Glomerular visceral epithelial cell (primary cell): ENCODE results near the gene KCND3.

Experiments used
- DNase-seq: peaks from one replicate; pipeline ENCODE4 v3.0.0-alpha.2; 2016; ENCODE audit errors: extremely low spot score

Gene KCND3

GRCh38 chr1:111988743-111989453, 570 bp downstream of the KCND3 start:
- no peak for DNase-seq

- DNase-seq: no peak
These were observed 1.1 kb downstream of the KCND3 start for GRCh38 chr1:111988377-111988742.

GRCh38 chr1:111987502-111987901, 2.0 kb downstream of the KCND3 start:
- no peak for DNase-seq

GRCh38 chr1:111983500-111983899, 6.0 kb downstream of the KCND3 start:
- DNase-seq: no peak

- DNase-seq: no peak
These were observed 7.0 kb downstream of the KCND3 start for GRCh38 chr1:111982428-111982827.

GRCh38 chr1:111981871-111982270, 7.6 kb downstream of the KCND3 start:
- no peak for DNase-seq

GRCh38 chr1:111981090-111981489, 8.4 kb downstream of the KCND3 start:
- no peak for DNase-seq

GRCh38 chr1:111980686-111981085, 8.8 kb downstream of the KCND3 start:
- no peak for DNase-seq

GRCh38 chr1:111978695-111979094, 10.8 kb downstream of the KCND3 start:
- DNase-seq: no peak

- no peak for DNase-seq
These were observed 12.1 kb downstream of the KCND3 start for GRCh38 chr1:111977378-111977777.

GRCh38 chr1:111976842-111977241, 12.6 kb downstream of the KCND3 start:
- no peak for DNase-seq

GRCh38 chr1:111976332-111976731, 13.1 kb downstream of the KCND3 start:
- DNase-seq: no peak

GRCh38 chr1:111973150-111973790, 16.2 kb downstream of the KCND3 start:
- DNase-seq: no peak

- DNase-seq: no peak
These were observed 18.1 kb downstream of the KCND3 start for GRCh38 chr1:111971396-111971795.

- DNase-seq: no peak
These were observed 21.0 kb downstream of the KCND3 start for GRCh38 chr1:111968511-111968910.

- no peak for DNase-seq
These were observed 21.6 kb downstream of the KCND3 start for GRCh38 chr1:111967886-111968285.

- no peak for DNase-seq
These were observed 22.3 kb downstream of the KCND3 start for GRCh38 chr1:111967067-111967690.

- DNase-seq: no peak
These were observed 23.6 kb downstream of the KCND3 start for GRCh38 chr1:111965781-111966443.

GRCh38 chr1:111963985-111964738, 25.3 kb downstream of the KCND3 start:
- DNase-seq: no peak

GRCh38 chr1:111961773-111962565, 27.5 kb downstream of the KCND3 start:
- DNase-seq: no peak

- DNase-seq: no peak
These were observed 28.5 kb downstream of the KCND3 start for GRCh38 chr1:111961016-111961415.
